Stimulated activated CD8-positive, alpha-beta memory T cell treated with anti-CD3 and anti-CD28 coated beads, Interleukin-4, amount 100 ng/mL, for 4 hours (primary cell): ENCODE data around the gene CDCA5.
A peak's percentile ranks its signal among the peaks of the same experiment; 100 is the strongest.

Experiments used
- DNase-seq, 2 donors: peaks; one replicate each; pipeline ENCODE4 v3.0.0-alpha.2; 2020; ENCODE audit warnings: low read depth in 2 of 2, low spot score in 1 of 2

The CDCA5 gene

DNA sequence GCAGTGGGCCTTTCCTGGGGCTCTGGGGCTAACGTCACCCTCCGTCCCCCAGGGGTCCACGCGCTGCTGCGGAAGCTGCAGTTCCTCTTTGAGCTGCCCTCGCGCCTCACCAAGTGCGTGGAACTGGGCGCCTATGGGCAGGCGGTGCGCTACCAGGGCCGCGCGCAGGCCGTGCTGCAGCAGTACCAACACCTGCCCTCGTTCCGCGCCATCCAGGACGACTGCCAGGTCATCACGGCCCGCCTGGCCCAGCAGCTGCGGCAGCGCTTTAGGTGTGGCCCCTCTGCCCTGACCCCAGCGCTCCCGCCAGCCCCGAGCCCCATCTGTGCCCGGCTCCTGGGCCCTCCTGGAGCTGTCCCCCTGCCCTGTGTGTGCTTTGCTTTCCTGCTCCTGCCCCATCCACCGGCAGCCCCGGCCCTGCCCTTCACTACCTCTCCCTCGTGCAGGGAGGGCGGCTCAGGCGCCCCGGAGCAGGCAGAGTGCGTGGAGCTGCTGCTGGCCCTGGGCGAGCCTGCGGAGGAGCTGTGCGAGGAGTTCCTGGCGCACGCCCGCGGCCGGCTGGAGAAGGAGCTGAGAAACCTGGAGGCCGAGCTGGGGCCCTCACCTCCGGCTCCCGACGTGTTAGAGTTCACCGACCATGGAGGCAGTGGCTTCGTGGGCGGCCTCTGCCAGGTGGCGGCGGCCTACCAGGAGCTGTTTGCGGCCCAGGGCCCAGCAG is 24.1 kb upstream of the CDCA5 start:
- DNase-seq = no peak

DNA sequence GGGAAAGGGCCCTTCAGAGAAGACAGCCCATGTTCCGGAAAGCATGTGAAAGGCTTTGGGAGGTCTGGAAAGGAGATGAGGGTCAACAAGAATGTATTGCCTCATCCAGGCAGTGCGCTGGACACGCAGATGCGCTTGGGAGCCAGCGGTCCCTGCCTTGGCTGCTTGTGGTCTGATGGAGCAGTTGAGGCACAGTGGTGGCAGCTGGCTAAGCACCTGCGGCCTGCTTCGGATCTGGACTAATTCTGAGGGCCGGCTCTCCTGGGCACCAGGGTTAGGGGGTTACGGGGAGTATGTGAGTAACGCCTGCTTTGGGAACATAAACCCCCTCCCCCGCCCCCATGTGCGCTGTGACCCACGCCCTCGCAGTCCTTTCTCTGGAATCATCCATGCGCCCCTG is 23.2 kb upstream of the CDCA5 start:
- no peak for DNase-seq

- no peak for DNase-seq
Observed at GRCh38 chr11:65104628-65105027, 20.8 kb upstream of the CDCA5 start.

- no peak for DNase-seq
Observed at GRCh38 chr11:65103476-65103875, 19.6 kb upstream of the CDCA5 start.

- DNase-seq = no peak
Observed at GRCh38 chr11:65102142-65103095, 18.6 kb upstream of the CDCA5 start.

DNA sequence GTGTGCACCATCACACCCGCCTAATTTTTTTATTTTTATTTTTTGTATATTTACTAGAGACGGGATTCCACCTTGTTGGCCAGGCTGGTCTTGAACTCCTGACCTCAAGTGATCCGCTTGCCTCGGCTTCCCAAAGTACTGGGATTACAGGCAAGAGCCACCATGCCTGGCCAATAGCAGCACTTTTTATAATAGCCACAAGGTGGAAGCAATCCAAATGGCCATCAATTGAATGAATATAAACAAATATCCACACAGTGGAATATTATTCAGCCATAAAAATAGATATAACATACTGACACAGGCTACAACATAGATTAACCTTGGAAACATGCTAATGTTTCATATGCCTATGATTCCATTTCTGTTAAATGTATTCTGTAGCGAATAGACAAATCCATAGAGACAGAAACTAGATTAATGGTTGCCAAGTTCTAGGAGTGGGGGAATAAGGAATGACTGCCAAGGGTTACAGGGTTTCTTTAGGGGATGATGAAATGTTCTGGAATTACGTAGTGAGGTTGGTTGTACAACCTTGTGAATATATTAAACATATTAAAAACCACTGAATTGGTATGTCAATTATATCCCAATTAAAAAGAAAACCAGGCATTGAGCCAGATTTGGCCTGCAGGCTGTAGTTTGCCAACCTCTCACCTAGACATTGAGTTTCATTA is 17.0 kb upstream of the CDCA5 start:
- no peak for DNase-seq

DNA sequence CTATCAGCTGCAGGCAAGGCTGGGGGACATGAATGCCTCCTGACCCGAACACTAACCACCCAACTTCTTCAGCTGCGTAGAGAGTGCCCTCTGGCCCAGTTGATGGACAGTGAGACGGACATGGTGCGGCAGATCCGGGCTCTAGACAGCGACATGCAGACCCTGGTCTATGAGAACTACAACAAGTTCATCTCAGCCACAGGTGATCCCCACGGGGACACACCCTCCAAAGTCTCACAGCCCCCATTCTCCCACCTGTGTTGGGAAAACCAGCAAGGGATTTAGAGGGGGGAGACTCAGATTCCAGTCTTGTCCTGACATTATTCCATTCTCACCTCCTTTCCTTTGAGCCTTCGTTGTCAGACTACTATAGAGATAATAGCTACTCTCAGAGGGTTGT is 13.1 kb upstream of the CDCA5 start:
- DNase-seq = no peak

DNA sequence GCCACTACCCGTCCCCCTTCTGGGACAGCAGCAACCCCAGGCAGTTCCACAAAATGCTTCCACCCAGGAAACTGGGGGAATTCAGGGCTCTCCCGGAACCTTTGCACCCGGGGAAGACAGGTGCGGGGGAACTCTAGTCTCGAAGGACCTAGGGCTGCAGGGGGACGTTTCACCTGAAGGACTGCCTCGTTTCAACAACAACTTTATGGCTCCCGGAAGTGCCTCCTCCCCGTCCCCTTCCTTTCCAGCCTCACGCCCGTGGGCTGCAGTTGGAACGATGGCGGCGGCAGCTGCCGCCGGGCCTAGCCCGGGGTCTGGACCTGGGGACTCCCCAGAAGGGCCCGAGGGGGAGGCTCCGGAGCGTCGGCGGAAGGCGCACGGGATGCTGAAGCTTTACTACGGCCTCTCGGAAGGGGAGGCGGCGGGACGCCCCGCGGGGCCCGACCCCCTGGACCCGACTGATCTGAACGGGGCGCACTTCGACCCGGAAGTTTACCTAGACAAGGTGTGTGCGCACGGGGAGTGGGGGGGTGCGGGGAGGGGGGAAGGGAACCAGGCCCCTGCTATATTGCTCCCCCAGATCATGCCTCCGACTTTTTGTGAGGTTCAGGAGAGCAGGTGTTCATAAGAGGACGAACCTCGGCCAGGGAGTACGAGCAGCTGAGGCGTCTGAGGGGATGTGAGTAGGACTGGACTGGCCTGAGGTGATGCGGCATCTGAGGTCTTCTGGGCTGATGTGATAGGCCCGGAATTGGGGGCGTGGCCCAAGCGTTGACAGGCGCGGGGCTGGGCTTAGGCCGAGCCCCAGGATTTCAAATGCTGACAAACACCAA is 12.3 kb upstream of the CDCA5 start, which contains the start of gene VPS51:
TSS of gene VPS51 (plus strand) at position 241 of the 833 bp plus-strand sequence. CDS start at position 278, 37 bp downstream.
- DNase-seq = peak; percentile 66

- no peak for DNase-seq
Observed at GRCh38 chr11:65095427-65095826, 11.6 kb upstream of the CDCA5 start.

DNA sequence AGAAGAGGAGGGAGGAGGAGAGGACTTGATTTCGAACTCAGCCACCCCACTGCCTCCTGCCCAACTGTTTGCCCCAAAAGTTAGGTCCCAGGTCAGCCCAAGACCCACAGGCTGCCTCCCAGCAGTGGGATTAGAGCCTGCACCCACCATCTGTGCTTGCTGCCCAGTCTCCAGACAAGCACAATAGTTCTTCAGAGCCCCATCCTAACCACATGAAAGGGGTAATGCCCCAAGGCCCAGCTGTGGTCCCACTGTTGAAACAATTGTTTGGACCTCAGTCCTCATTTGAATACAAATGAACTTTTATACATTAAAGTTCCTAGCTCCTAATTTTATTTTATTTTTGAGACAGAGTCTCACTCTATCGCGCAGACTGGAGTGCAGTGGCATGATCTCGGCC is 6.8 kb upstream of the CDCA5 start:
- no peak for DNase-seq

GRCh38 chr11:65089621-65090020 is 5.8 kb upstream of the CDCA5 start:
- no peak for DNase-seq

GRCh38 chr11:65087827-65088226 is 4.0 kb upstream of the CDCA5 start:
- DNase-seq = no peak

- no peak for DNase-seq
Observed at GRCh38 chr11:65087216-65087615, 3.4 kb upstream of the CDCA5 start.

DNA sequence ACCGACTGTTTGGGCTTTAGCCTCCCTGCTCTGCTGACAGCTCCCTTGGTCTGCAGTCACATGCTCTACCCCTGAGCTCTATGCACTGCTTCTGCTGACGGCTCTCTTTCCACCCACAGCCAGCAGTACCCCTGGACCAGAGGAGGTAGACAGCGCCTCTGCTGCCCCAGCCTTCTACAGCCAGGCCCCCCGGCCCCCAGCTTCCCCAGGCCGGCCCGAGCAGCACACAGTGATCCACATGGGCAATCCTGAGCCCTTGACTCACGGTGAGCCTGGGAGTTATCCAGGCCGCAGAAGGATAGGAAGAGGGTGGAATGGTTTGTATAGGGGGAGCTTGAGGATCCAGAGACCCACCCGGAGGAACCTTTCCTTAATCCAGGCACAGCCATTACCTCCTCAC is 3.0 kb upstream of the CDCA5 start:
- no peak for DNase-seq

DNA sequence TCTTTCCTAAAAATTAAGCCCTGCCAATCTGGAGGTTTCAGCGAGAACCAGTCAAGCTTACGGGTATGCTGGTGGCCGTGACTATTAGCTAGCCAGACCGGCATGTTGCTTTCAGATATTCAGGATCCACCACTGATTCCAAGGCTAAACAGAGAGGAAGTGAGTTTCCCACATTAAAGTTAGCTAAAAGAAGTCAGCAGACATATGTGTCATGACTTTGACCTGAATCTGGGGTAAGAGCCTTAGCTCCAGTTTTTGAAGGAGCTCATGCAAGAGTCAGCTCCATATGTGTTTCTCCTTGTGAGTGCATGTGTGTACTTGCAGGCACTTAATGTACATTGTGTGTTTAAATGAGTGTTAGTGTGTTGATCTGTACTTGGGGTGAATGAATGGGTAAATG is 1.6 kb upstream of the CDCA5 start:
- no peak for DNase-seq

DNA sequence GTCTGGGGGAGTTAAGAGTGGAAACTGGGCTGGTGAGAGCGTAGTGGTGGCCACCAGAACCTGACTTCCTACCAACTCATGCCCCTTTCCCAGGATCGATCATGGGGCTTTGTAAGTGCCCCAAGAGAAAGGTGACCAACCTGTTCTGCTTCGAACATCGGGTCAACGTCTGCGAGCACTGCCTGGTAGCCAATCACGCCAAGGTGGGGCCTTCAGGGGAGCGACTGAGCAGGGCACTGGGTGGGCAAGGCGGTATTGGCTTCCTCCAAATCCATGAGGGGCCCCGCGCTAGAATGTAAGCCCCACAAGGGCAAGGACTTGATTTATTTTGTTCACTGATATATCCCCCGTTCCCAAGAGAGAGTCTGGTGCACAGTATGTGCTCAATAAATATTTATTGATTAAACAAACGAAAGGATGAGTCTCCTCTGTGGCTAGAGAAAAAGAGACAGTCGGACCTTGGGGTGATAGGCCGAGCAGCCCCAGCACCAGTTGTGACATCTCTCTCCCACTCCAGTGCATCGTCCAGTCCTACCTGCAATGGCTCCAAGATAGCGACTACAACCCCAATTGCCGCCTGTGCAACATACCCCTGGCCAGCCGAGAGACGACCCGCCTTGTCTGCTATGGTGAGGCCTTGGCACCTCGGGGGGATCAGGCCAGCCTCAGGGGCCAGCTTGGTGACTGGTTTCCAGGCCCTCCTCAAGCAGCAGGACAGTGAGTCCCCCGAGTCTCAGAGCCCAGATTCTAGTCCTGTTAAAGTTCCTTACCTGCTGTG is 947 bp upstream of the CDCA5 start:
- DNase-seq = no peak

- DNase-seq = no peak
Observed at GRCh38 chr11:65083134-65083833, 556 bp downstream of the CDCA5 start.

DNA sequence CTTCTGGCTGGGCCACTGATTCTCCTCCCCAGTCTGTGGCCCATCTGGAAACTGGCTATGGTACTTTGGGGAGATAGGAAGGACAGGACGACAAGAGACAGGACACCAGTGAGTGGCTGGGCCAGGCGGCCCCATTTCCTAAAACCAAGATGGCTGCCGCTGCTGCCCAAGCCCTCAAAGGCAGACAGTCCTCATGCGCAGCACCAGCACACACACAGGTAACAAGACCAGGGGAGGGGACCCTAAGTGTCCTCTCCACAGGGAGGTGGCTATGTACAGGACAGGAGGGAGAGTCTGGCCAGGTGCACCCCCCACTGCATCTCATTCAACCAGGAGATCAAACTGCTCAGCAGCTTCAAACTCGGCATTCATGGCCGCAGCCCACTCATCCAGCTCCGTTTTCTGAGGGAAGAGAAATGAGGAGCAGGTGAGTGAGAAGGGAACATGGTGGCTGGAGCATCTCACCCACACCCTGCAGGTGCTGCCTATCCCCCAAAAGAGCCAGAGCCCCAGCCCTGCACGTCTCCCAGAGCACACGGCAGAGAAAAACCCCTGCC is 5.0 kb downstream of the CDCA5 start:
- DNase-seq = no peak

- peak; percentile 34 to 49 for DNase-seq
Observed at GRCh38 chr11:65078151-65078550, 5.7 kb downstream of the CDCA5 start.
